ENCODE data around the gene MFAP4. TPM values are rescaled to one million over a fixed set of nuclear protein-coding genes. Genes with fewer than 3 reads are reported as not detected.

The MFAP4 gene
- total RNA-seq, 1 donor from 2014 or later = 179 TPM

DNA sequence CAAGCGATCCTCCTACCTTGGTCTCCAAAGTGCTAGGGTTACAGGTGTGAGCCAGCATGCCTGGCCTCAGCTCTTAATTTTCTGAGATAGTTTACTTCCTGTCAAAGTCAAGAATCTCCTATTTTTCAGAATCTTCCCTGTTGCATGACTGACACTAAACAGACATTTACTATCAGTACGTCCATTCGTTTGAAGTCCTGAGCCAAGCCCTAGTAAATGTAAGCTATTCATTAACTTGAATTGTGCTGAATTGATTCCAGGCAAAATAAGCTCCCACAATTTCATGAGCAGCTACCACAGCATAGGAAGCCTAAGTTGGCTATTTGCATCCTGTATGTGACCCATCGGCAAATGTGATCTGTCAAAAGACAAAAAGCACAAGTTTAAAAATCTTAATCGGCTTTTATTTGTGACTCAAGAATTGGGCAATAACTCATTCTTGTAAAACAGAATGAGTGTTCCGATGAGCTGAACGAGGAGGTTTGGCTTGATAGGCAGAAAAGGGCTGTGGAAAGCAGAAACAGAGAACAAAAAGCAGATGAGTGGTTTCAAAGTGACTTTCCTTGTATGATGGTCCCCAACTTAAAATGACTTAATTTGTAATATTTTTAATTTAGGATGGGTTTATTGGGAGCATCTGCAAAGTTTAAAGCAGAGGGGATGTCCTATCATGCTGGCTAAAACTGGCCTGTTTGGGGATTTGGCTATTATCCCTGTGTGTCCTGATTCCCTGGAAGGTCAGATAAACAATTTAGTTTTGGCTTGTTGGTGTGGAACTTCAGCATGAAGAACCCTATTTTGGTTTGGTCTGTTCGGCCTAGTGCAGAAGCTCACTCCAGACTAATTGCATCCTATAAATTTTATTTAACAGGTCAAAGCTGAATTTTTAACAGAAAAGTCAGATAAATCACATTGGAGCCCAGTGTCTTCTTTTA, 38.2 kb upstream of the MFAP4 start:
- H3K4me3 ChIP-seq = no peak overlapping the region
- intact Hi-C loops (cut with DNase I) = no loop called here
- no peak for ATAC-seq
- H3K27ac ChIP-seq = no peak overlapping the region
- no peaks in the 10 kb centered on the region for H3K27me3 ChIP-seq (ENCODE audit: low read depth)
- no peaks in the 10 kb centered on the region for H3K36me3 ChIP-seq
- TF ChIP-seq, protein P1, sequence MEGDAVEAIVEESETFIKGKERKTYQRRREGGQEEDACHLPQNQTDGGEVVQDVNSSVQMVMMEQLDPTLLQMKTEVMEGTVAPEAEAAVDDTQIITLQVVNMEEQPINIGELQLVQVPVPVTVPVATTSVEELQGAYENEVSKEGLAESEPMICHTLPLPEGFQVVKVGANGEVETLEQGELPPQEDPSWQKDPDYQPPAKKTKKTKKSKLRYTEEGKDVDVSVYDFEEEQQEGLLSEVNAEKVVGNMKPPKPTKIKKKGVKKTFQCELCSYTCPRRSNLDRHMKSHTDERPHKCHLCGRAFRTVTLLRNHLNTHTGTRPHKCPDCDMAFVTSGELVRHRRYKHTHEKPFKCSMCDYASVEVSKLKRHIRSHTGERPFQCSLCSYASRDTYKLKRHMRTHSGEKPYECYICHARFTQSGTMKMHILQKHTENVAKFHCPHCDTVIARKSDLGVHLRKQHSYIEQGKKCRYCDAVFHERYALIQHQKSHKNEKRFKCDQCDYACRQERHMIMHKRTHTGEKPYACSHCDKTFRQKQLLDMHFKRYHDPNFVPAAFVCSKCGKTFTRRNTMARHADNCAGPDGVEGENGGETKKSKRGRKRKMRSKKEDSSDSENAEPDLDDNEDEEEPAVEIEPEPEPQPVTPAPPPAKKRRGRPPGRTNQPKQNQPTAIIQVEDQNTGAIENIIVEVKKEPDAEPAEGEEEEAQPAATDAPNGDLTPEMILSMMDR (IDR thresholded peaks at IDR 0.05) = no peak
- peaks cover 9% of the 10 kb centered on the region for H3K4me1 ChIP-seq
- H3K9me3 ChIP-seq = no peaks in the 10 kb centered on the region
- no peak for DNase-seq

DNA sequence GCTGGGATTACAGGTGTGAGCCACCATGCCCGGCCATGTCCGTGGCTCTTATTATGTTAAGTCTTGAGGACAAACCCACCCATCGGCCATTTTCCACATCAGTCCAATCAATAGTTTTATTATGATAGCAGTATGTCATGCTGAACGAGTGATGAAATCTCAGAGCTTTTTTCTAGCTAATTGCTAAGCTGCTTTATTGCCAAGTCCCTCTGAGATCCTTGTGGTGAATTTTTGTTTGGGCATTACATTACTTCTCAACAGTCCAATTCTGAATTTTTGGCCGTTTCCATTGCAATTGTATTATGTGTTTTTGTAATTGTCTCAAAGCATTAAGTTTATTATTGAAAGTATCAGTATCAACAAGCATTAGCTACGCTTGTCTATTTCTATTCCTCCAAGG, 34.9 kb upstream of the MFAP4 start:
- TF ChIP-seq, protein P1 (IDR thresholded peaks at IDR 0.05) = no peak
- intact Hi-C loops (cut with DNase I) = no loop called here
- Histone ChIP-seq H3K4me1 (peaks cover 9% of the 10 kb centered on the region), H3K4me3 (no peak overlapping the region), H3K36me3 (no peaks in the 10 kb centered on the region), H3K27ac (no peak overlapping the region), H3K9me3 (no peaks in the 10 kb centered on the region), H3K27me3 (ENCODE audit: low read depth) (no peaks in the 10 kb centered on the region)
- ATAC-seq = no peak
- no peak for DNase-seq

DNA sequence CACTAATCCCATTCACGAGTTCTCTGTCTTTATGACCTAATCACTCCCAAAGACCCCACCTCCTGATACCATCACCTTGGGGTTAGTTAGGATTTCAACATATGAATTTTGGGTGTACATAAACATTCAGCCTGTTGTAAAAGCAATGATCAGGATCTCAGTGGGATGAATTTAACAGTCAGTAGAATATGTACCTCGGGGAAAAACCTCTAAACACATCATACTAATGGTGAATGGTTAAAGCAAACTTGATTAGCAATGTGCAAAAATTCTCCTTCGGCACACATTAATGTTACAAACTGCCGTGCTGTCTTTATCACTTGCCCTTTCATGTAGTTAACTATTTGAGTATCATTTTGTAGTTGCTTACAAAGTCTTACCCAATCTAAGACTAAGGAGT, 34.2 kb upstream of the MFAP4 start:
- H3K4me3 ChIP-seq = no peak overlapping the region
- peaks cover 5% of the 10 kb centered on the region for H3K4me1 ChIP-seq
- no peak overlapping the region for H3K27ac ChIP-seq
- DNase-seq = no peak
- ATAC-seq = no peak
- H3K36me3 ChIP-seq = no peaks in the 10 kb centered on the region
- H3K9me3 ChIP-seq = no peaks in the 10 kb centered on the region
- intact Hi-C loops (cut with DNase I) = no loop called here
- H3K27me3 ChIP-seq (ENCODE audit: low read depth) = no peaks in the 10 kb centered on the region
- TF ChIP-seq, protein P1 (IDR thresholded peaks at IDR 0.05) = no peak

DNA sequence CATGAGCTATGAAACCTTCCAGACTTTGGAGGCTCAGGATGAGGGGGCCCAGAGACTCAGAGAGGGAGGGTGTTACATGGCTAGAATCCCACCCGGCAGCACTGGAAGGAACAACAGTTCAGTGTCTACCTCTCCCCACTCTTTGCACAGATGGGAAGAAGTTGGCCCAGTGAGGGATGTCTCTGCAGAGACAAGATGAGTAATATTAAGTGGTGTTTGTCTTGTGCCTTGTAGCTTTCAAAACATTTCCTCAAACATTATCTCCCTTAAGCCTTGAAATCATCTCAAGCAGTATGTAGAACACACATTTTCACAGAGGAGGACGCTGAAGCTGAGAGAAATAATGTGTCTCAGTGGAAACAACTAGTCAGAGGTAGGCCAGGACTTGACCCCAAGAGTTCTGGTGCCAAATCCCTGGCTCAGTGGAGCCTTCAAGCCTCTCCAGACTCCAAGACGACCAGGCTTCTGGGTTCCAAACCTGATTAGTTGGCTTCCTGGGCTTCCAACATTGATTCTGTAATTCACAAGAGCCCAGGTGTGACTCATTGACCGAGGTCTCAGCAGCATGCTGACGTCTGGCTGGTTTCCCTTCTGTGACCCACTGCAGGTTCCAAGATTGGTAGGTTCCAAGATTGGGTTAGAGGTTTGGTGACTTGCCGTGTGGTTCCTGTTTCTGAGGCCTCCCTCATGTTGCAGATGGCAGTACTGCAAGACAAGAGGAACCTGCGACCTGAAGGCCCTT, 31.4 kb upstream of the MFAP4 start:
- ATAC-seq (no peak), DNase-seq (no peak)
- intact Hi-C loops (cut with DNase I) = no loop called here
- TF ChIP-seq, protein P1 (IDR thresholded peaks at IDR 0.05) = no peak
- H3K9me3 ChIP-seq = no peaks in the 10 kb centered on the region
- no peak overlapping the region for H3K27ac ChIP-seq
- H3K4me3 ChIP-seq = no peak overlapping the region
- no peaks in the 10 kb centered on the region for H3K36me3 ChIP-seq
- no peaks in the 10 kb centered on the region for H3K27me3 ChIP-seq (ENCODE audit: low read depth)
- H3K4me1 ChIP-seq = no peaks in the 10 kb centered on the region

DNA sequence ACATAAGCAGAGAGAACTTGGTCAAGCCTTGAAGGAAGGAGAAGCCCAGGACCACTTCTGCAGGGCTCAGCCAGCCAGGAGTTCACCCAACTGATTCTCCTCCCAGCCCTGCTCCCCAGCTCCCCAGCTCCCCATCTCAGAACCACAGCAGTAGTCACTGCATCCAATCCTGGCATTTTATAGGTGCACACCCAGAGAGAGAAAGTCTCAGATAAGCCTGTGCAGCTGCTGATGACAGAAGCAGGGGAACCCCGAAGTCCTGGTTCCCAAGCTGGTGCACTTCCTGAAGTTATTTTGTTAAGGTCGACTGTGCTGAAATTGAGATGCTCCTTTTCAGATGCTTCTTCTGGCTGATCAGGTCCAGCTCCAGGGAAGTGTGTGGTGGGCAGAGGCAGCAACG, 30.6 kb upstream of the MFAP4 start:
- TF ChIP-seq, protein P1 (IDR thresholded peaks at IDR 0.05) = no peak
- no peak for ATAC-seq
- DNase-seq = no peak
- no peaks in the 10 kb centered on the region for H3K27me3 ChIP-seq (ENCODE audit: low read depth)
- no peak overlapping the region for H3K27ac ChIP-seq
- no peaks in the 10 kb centered on the region for H3K36me3 ChIP-seq
- H3K4me1 ChIP-seq = no peaks in the 10 kb centered on the region
- no peak overlapping the region for H3K4me3 ChIP-seq
- intact Hi-C loops (cut with DNase I) = no loop called here
- H3K9me3 ChIP-seq = no peaks in the 10 kb centered on the region
